A673 (cell line): ENCODE results near the gene PLEKHB1.

ENCODE experiments used
- EZH2 ChIP-seq: fragments of 200-600 bp; sonication (generic); IDR thresholded peaks from 2 replicates; pipeline ENCODE4 v1.6.1; 2017; ENCODE audit warnings: borderline replicate concordance, low read depth, mild to moderate bottlenecking, mixed read lengths, antibody characterized with exemption, low read length; ENCODE audit not compliant: poor library complexity, severe bottlenecking
- TF ChIP-seq, protein P1 (sequence below): fragments of 300-800, 200-600 bp; sonication (generic); conservative IDR thresholded peaks from 2 replicates; pipeline ENCODE4 v1.5.1; 2017; ENCODE audit warnings: low read depth, mild to moderate bottlenecking, antibody characterized with exemption, low read length, moderate library complexity, mixed read lengths

DNA sequence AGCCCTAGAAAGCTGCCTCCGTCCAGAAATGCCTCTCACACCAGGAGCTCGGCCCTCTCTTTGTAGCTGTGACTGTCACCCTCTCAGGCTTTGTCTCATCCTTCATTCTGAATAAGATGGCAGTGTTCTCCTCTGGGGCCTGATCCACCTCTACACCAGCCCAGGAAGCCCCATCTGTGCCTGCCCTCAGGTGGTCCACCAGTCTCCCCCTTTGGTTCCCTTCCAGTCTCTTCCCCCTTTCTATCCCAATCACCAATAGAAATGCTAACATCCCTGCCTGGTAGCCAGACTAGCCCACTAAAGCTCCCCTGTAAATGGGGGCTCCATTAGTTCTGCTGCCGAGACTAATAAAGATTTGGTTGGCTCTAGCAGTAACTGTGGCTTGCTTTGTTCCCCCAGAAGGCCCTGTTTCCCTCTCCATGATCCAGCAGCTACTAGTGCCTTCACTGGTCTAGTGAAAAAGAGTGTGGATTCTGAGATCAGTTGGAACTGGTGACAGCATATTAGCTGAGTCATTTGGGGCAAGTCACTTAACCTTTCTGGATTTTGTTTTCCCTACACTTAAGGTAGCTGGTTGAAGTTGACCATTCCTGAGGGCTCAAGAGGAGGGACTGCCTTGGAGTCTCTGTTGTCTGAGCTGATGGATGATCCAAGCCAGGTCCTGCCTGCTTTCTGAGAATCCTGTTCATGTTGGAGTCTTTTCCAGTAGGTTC is 16.2 kb downstream of the PLEKHB1 start:
- TF ChIP-seq, protein P1, sequence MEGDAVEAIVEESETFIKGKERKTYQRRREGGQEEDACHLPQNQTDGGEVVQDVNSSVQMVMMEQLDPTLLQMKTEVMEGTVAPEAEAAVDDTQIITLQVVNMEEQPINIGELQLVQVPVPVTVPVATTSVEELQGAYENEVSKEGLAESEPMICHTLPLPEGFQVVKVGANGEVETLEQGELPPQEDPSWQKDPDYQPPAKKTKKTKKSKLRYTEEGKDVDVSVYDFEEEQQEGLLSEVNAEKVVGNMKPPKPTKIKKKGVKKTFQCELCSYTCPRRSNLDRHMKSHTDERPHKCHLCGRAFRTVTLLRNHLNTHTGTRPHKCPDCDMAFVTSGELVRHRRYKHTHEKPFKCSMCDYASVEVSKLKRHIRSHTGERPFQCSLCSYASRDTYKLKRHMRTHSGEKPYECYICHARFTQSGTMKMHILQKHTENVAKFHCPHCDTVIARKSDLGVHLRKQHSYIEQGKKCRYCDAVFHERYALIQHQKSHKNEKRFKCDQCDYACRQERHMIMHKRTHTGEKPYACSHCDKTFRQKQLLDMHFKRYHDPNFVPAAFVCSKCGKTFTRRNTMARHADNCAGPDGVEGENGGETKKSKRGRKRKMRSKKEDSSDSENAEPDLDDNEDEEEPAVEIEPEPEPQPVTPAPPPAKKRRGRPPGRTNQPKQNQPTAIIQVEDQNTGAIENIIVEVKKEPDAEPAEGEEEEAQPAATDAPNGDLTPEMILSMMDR: no peak
- no peak for TF ChIP-seq EZH2
